Stomach (tissue), 9 donors: ENCODE measurements around the gene CNEP1R1. TPM values are rescaled to one million over a fixed set of nuclear protein-coding genes. Genes with fewer than 3 reads are reported as not detected.

ENCODE experiments used
- DNase-seq, 2 donors: peaks; one replicate each; pipeline versions ENCODE4 v3.0.0 to v3.0.0-alpha.2; 2013 to 2019
- H3K27ac ChIP-seq, 5 donors: fragments of 200-600 bp in 4 of 5; sonication (generic) in 4 of 5; one replicate each; pipeline ENCODE4 v1.5.1; 2013 to 2019; ENCODE audit warnings: mild to moderate bottlenecking in 1 of 5, moderate library complexity in 1 of 5
- H3K27me3 ChIP-seq, 3 donors: fragments of 200-600 bp; sonication (generic); one replicate each; pipeline ENCODE4 v1.5.1; 2017 to 2019; ENCODE audit warnings: mixed run types in 1 of 3
- H3K36me3 ChIP-seq, 4 donors: fragments of 200-600 bp; sonication (generic); 1 replicate in 3 of 4; 2 replicates in 1 of 4; pipeline ENCODE4 v1.5.1; 2016 to 2019
- H3K4me1 ChIP-seq, 4 donors: fragments of 200-600 bp; sonication (generic); one replicate each; pipeline ENCODE4 v1.5.1; 2016 to 2019
- H3K4me3 ChIP-seq, 4 donors: fragments of 200-600 bp; sonication (generic) in 3 of 4; one replicate each; pipeline ENCODE4 v1.5.1; 2016 to 2019; ENCODE audit warnings: mild to moderate bottlenecking in 1 of 4
- H3K9me3 ChIP-seq, 4 donors: fragments of 200-600 bp; sonication (generic); one replicate each; pipeline ENCODE4 v1.5.1; 2016 to 2019
- EP300 ChIP-seq: sonication (generic); formaldehyde crosslinking; IDR thresholded peaks from one replicate; pipeline ENCODE4 v1.6.1; 2017; ENCODE audit warnings: antibody characterized with exemption
- POLR2A ChIP-seq, 4 donors: fragments of 450-650 bp; IDR thresholded peaks; one replicate each; pipeline ENCODE4 v1.6.1; 2016; ENCODE audit warnings: antibody characterized with exemption in 4 of 4, control low read depth in 2 of 4, mild to moderate bottlenecking in 1 of 4, moderate library complexity in 1 of 4
- POLR2AphosphoS5 ChIP-seq, 3 donors: sonication (generic); formaldehyde crosslinking; IDR thresholded peaks; one replicate each; pipeline ENCODE4 v1.6.1; 2016; ENCODE audit warnings: antibody characterized with exemption in 3 of 3
- WGBS, 5 donors: extraction: QIAGEN DNeasy Blood & Tissue Kit in 3 of 5; methylation state at CpG; one replicate each; pipeline versions ENCODE4 v1.1.5 to v1.1.7; 2013 to 2018; 5-methylcytosine and 5-hydroxymethylcytosine counted together
- intact Hi-C: fragments of 100-400 bp; cut with DNase I; formaldehyde crosslinking; loops from one replicate; pipeline ENCODE4 v1.15.1; 2023; ENCODE audit warnings: low total_unique reads
- polyA plus RNA-seq, 3 donors: library from polyadenylated mRNA; stranded (reverse); fragments of 200-250 nt; gene quantifications; one replicate each; pipeline ENCODE4 v1.2.3, GENCODE V29; 2013
- small RNA-seq, 4 donors: library from RNA; depleted of rRNA; stranded (forward); fragments of <200 nt; gene quantifications; one replicate each; pipeline ENCODE3, GENCODE V24; 2016
- total RNA-seq, 5 donors: library from RNA; depleted of rRNA; stranded (reverse); fragments of >200 nt; gene quantifications; one replicate each; pipeline versions ENCODE4 v1.1.0 to v1.2.3, GENCODE V29; 2014 to 2016
- TF ChIP-seq, protein P1 (sequence below), 7 experiments: fragments of 450-650 bp in 4 of 7; fragments of 200-600 bp in 3 of 7; sonication (generic) in 3 of 7; IDR thresholded peaks; one replicate each; pipeline ENCODE4 v1.5.1; 2016 to 2019; ENCODE audit warnings: antibody characterized with exemption in 7 of 7, control low read depth in 2 of 7, mild to moderate bottlenecking in 1 of 7
- donor health status: healthy with polysubstance abuse.
- donor health status: Bipolar disorder and iron deficiency.
- donor health status: healthy.

CNEP1R1 gene
- total and polyA plus RNA-seq, 8 donors, result 4.8 to 36.8 (median 19.2) TPM; not detected in 1

DNA sequence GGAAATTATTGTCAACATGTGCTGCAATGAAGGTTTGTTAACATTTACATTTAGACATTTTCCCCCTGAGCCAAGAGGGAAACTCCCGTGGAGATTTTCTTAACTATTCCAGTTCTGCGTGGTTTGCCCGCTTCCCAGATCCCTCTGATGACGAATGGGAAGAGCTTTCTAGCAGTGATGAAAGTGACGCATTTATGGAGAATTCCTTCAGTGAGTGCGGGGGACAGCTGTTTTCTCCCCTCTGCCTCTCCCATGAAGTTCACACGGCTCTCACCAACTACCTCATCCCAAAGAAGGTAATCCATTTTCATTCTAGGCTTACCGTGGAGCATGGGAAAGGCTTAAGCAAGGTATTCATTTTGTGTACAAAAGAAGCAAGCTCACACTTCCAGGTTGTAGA is 59.0 kb downstream of the CNEP1R1 start:
- Histone ChIP-seq H3K9me3 (no peaks in the 10 kb centered on the region), H3K4me3 (no peak overlapping the region), H3K36me3 (peaks cover 42 to 97% (median 92%) of the 10 kb centered on the region in 4 donors), H3K27ac (no peak overlapping the region), H3K4me1 (no peaks in the 10 kb centered on the region), H3K27me3 (no peaks in the 10 kb centered on the region)
- TF ChIP-seq, protein P1, sequence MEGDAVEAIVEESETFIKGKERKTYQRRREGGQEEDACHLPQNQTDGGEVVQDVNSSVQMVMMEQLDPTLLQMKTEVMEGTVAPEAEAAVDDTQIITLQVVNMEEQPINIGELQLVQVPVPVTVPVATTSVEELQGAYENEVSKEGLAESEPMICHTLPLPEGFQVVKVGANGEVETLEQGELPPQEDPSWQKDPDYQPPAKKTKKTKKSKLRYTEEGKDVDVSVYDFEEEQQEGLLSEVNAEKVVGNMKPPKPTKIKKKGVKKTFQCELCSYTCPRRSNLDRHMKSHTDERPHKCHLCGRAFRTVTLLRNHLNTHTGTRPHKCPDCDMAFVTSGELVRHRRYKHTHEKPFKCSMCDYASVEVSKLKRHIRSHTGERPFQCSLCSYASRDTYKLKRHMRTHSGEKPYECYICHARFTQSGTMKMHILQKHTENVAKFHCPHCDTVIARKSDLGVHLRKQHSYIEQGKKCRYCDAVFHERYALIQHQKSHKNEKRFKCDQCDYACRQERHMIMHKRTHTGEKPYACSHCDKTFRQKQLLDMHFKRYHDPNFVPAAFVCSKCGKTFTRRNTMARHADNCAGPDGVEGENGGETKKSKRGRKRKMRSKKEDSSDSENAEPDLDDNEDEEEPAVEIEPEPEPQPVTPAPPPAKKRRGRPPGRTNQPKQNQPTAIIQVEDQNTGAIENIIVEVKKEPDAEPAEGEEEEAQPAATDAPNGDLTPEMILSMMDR (IDR thresholded peaks at IDR 0.05), result no peak
- no peak for TF ChIP-seq POLR2A (IDR thresholded peaks at IDR 0.05)
- no peak for TF ChIP-seq EP300
- no peak for TF ChIP-seq POLR2AphosphoS5 (IDR thresholded peaks at IDR 0.05)
- DNase-seq, result no peak
- 75 to 87% (median 85%) methylated on average over 8 of the region's 8 CpGs for WGBS, 5 donors
- intact Hi-C loops, result no loop called here

DNA sequence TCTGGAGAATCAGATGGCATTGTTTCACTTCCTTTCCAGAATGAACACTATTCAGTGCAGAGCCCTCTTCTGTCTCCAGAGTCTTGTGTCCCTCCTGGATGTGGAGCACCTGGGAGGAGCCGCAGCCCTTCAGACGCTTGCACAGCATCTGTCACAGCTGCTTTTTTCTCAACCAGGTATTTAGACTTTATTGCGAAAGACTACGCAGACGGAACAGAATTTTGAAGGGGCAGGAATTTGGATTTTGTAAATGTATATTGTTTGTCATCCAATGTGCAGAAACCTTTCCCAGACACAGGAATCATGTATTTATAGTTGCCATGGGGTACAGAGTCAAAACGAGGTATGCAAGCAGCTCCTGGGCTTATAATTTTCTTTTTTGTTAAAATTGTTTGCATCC is 61.2 kb downstream of the CNEP1R1 start:
- peaks cover 33 to 92% (median 90%) of the 10 kb centered on the region in 4 donors for H3K36me3 ChIP-seq

More for the DNA sequence above, 61.2 kb downstream of the CNEP1R1 start:
- H3K4me1 ChIP-seq, result no peaks in the 10 kb centered on the region
- no peak for DNase-seq
- no peak overlapping the region for H3K27ac ChIP-seq
- no peaks in the 10 kb centered on the region for H3K27me3 ChIP-seq
- TF ChIP-seq POLR2A (IDR thresholded peaks at IDR 0.05) (no peak), EP300 (no peak), POLR2AphosphoS5 (IDR thresholded peaks at IDR 0.05) (no peak)
- TF ChIP-seq, protein P1 (IDR thresholded peaks at IDR 0.05), result no peak
- H3K9me3 ChIP-seq, result no peaks in the 10 kb centered on the region
- 93 to 97% (median 94%) methylated on average over 6 of the region's 6 CpGs for WGBS, 5 donors
- H3K4me3 ChIP-seq, result no peak overlapping the region
- intact Hi-C loops, result no loop called here

Small RNA genes within 50 kb of the gene (small RNA-seq; reads per million reads assigned to genes)
- gene RF00017, result 0 reads per million in 4 donors

Other genes with a start within 250 kb of the CNEP1R1 start
- 1 to 10 TPM in 3 of 5 donors, under 1 TPM in 2; 0.29 to 3.5 (median 1.3) TPM for gene ZNF423, start 169.1 kb upstream of the CNEP1R1 start, total RNA-seq
- 1 to 10 TPM in 1 of 3 donors, under 1 TPM in 2; 0.68 to 1.2 (median 0.81) TPM for gene ZNF423, start 169.1 kb upstream of the CNEP1R1 start, polyA plus RNA-seq
- gene HEATR3, start 40.7 kb downstream of the CNEP1R1 start, total RNA-seq, result 10 to 100 TPM; 14.0 to 45.1 (median 38.7) TPM
- gene HEATR3, start 40.7 kb downstream of the CNEP1R1 start, polyA plus RNA-seq, result 1 to 10 TPM; 4.1 to 5.2 (median 4.9) TPM
- 10 to 100 TPM in 4 of 5 donors, 1 to 10 TPM in 1; 4.1 to 24.1 (median 14.9) TPM for gene TENT4B, start 128.1 kb downstream of the CNEP1R1 start, total RNA-seq
- gene TENT4B, start 128.1 kb downstream of the CNEP1R1 start, polyA plus RNA-seq, result 1 to 10 TPM; 2.4 to 3.2 (median 2.8) TPM
- 100 to 1,000 TPM in 1 of 5 donors, 10 to 100 TPM in 4; 15.1 to 216 (median 33.3) TPM for gene ADCY7, start 241.3 kb downstream of the CNEP1R1 start, total RNA-seq
- gene ADCY7, start 241.3 kb downstream of the CNEP1R1 start, polyA plus RNA-seq, result 1 to 10 TPM in 2 of 3 donors, under 1 TPM in 1; 0.76 to 4.4 (median 3.7) TPM